Activated T-helper 1 cell treated with Interleukin-2 at 50 U/mL for 16 hours (primary cell): ENCODE measurements around the gene KLHL35.
A peak's percentile ranks its signal among the peaks of the same experiment; 100 is the strongest.

Source experiments
- DNase-seq: peaks from one replicate; pipeline ENCODE4 v3.0.0-alpha.2; 2020; ENCODE audit warnings: low read depth

KLHL35 gene

GRCh38 chr11:75468534-75469340 lies 35.7 kb upstream of the KLHL35 start:
- no peak for DNase-seq

GRCh38 chr11:75467881-75468280 lies 34.9 kb upstream of the KLHL35 start:
- no peak for DNase-seq

GRCh38 chr11:75467311-75467710 lies 34.3 kb upstream of the KLHL35 start:
- DNase-seq, result no peak

GRCh38 chr11:75465701-75466531 lies 32.9 kb upstream of the KLHL35 start:
- DNase-seq, result no peak

- no peak for DNase-seq
These were observed 30.2 kb upstream of the KLHL35 start for GRCh38 chr11:75463106-75463774.

GRCh38 chr11:75462117-75462653 lies 29.2 kb upstream of the KLHL35 start:
- DNase-seq, result no peak

- no peak for DNase-seq
These were observed 28.1 kb upstream of the KLHL35 start for GRCh38 chr11:75461151-75461550.

- no peak for DNase-seq
These were observed 23.7 kb upstream of the KLHL35 start for GRCh38 chr11:75456596-75457183.

GRCh38 chr11:75454987-75455386 lies 22.0 kb upstream of the KLHL35 start:
- DNase-seq, result no peak

- no peak for DNase-seq
These were observed 21.1 kb upstream of the KLHL35 start for GRCh38 chr11:75453916-75454655.

GRCh38 chr11:75450826-75451821 lies 18.1 kb upstream of the KLHL35 start:
- DNase-seq, result peak; percentile 15

GRCh38 chr11:75450236-75450635 lies 17.2 kb upstream of the KLHL35 start:
- no peak for DNase-seq

GRCh38 chr11:75449776-75450175 lies 16.8 kb upstream of the KLHL35 start:
- DNase-seq, result no peak

GRCh38 chr11:75449271-75449670 lies 16.3 kb upstream of the KLHL35 start:
- DNase-seq, result no peak

- DNase-seq, result no peak
These were observed 14.4 kb upstream of the KLHL35 start for GRCh38 chr11:75447415-75447814.

GRCh38 chr11:75445315-75445953 lies 12.4 kb upstream of the KLHL35 start:
- DNase-seq, result peak; percentile 50

GRCh38 chr11:75443043-75443442 lies 10.0 kb upstream of the KLHL35 start:
- no peak for DNase-seq

GRCh38 chr11:75442161-75442885 lies 9.3 kb upstream of the KLHL35 start:
- DNase-seq, result no peak

- no peak for DNase-seq
These were observed 8.8 kb upstream of the KLHL35 start for GRCh38 chr11:75441804-75442132.
